ENCODE measurements around the gene KLC3.

DNA sequence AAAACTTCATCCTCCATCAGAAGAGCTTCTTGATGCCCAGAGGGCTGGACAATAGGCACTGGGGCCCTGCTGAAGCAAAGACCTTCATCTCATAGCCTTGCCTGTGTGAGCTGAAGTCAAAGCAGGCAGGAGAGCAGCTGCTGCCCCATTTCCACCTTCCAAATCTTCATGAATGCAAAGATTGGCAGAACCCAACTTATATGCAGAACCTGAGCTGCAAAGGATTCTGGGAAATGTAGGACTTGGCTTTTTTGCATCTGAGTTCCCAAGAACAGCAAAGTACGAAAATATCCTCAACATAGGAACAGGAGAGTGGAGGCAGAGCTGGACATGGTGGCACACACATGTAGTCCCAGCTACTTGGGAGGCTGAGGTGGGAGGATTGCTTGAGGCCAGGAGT is 48.7 kb upstream of the KLC3 start:
- no peak for TF ChIP-seq POLR2A (IDR thresholded peaks at IDR 0.05)
- TF ChIP-seq, protein P1, sequence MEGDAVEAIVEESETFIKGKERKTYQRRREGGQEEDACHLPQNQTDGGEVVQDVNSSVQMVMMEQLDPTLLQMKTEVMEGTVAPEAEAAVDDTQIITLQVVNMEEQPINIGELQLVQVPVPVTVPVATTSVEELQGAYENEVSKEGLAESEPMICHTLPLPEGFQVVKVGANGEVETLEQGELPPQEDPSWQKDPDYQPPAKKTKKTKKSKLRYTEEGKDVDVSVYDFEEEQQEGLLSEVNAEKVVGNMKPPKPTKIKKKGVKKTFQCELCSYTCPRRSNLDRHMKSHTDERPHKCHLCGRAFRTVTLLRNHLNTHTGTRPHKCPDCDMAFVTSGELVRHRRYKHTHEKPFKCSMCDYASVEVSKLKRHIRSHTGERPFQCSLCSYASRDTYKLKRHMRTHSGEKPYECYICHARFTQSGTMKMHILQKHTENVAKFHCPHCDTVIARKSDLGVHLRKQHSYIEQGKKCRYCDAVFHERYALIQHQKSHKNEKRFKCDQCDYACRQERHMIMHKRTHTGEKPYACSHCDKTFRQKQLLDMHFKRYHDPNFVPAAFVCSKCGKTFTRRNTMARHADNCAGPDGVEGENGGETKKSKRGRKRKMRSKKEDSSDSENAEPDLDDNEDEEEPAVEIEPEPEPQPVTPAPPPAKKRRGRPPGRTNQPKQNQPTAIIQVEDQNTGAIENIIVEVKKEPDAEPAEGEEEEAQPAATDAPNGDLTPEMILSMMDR (IDR thresholded peaks at IDR 0.05), result no peak
